Prostate gland (tissue), 2 donors: Measurements from ENCODE around the gene POLR2H. TPM values are rescaled to one million over a fixed set of nuclear protein-coding genes. Genes with fewer than 3 reads are reported as not detected.

Source experiments
- DNase-seq: peaks from one replicate; pipeline ENCODE4 v3.0.0-alpha.2; 2019; ENCODE audit warnings: low spot score
- H3K27ac ChIP-seq, 2 donors: fragments of 200-600 bp; sonication (generic); 2 replicates each; pipeline ENCODE4 v1.5.1; 2017 to 2019
- H3K27me3 ChIP-seq: fragments of 200-600 bp; sonication (generic); replicated peaks from 2 replicates; pipeline ENCODE4 v1.5.1; 2019; ENCODE audit not compliant: insufficient read depth
- H3K36me3 ChIP-seq, 2 donors: fragments of 200-600 bp; sonication (generic); 1 replicate in 1 of 2; 2 replicates in 1 of 2; pipeline versions ENCODE4 v1.5.1 to v1.8.1; 2017 to 2019
- H3K4me1 ChIP-seq: fragments of 200-600 bp; sonication (generic); replicated peaks from 2 replicates; pipeline ENCODE4 v1.5.1; 2019
- H3K4me3 ChIP-seq, 2 donors: fragments of 200-600 bp; sonication (generic); 2 replicates each; pipeline ENCODE4 v1.5.1; 2017 to 2019
- H3K9me3 ChIP-seq: fragments of 200-600 bp; sonication (generic); 2 replicates; pipeline ENCODE4 v1.5.1; 2017
- CTCF ChIP-seq, 4 experiments: fragments of 200-600 bp in 2 of 4; fragments of 450-650 bp in 2 of 4; sonication (generic) in 2 of 4; IDR thresholded peaks; 1 replicate in 3 of 4; 2 replicates in 1 of 4; pipeline ENCODE4 v1.5.1; 2016 to 2019; ENCODE audit warnings: antibody characterized with exemption in 4 of 4, mild to moderate bottlenecking in 2 of 4, moderate library complexity in 2 of 4
- POLR2A ChIP-seq: fragments of 450-650 bp; IDR thresholded peaks from one replicate; pipeline ENCODE4 v1.6.1; 2016; ENCODE audit warnings: antibody characterized with exemption, mild to moderate bottlenecking
- POLR2AphosphoS5 ChIP-seq: sonication (generic); formaldehyde crosslinking; IDR thresholded peaks from one replicate; pipeline ENCODE4 v1.6.1; 2017; ENCODE audit warnings: antibody characterized with exemption
- WGBS: methylation state at CpG from one replicate; pipeline ENCODE4 v1.1.5; 2018; 5-methylcytosine and 5-hydroxymethylcytosine counted together
- intact Hi-C: fragments of 100-400 bp; cut with DNase I; formaldehyde crosslinking; loops from one replicate; pipeline ENCODE4 v1.14.2; 2022
- total RNA-seq, 2 donors: library from RNA; depleted of rRNA; stranded (reverse); fragments of >200 nt; gene quantifications; one replicate each; pipeline ENCODE4 v1.1.0, GENCODE V29; 2016

The POLR2H gene
- total RNA-seq, 2 donors from 2014 or later, result 62.7 to 89.2 TPM

DNA sequence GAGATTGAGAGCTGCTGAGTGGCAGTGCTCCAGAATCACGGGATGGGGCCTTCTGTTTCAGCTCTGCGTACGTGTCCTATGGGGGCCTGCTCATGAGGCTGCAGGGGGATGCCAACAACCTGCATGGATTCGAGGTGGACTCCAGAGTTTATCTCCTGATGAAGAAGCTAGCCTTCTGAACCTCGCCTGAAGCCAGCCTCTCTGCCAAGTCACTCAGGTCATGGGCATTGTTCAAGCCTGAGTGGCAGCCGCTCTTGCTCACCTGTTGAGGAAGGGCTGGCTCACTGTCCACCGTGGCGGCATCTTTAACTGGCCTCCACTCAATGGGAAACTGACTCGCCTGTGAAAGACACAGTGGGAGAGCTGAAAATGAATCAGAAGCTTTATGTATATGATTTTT lies 6.6 kb downstream of the POLR2H start:
- H3K27me3 ChIP-seq, result no peaks in the 10 kb centered on the region
- no peak overlapping the region for H3K4me3 ChIP-seq
- 85% methylated on average over 9 of the region's 9 CpGs for WGBS
- H3K9me3 ChIP-seq, result no peaks in the 10 kb centered on the region
- TF ChIP-seq POLR2AphosphoS5, result no peak
- no peak for TF ChIP-seq CTCF (IDR thresholded peaks at IDR 0.05)
- TF ChIP-seq POLR2A, result no peak
- H3K27ac ChIP-seq, result no peak overlapping the region
- DNase-seq, result no peak
- H3K36me3 ChIP-seq, result no peaks in the 10 kb centered on the region
- intact Hi-C loops, result no loop called here
- peaks cover 9% of the 10 kb centered on the region for H3K4me1 ChIP-seq

- 62% methylated on average over 3 of the region's 3 CpGs for WGBS
- Histone ChIP-seq H3K27ac (no peak overlapping the region), H3K36me3 (no peaks in the 10 kb centered on the region), H3K27me3 (no peaks in the 10 kb centered on the region), H3K9me3 (no peaks in the 10 kb centered on the region), H3K4me1 (peaks cover 9% of the 10 kb centered on the region), H3K4me3 (no peak overlapping the region)
- DNase-seq, result no peak
- intact Hi-C loops, result no loop called here
- no peak for TF ChIP-seq POLR2AphosphoS5
- no peak for TF ChIP-seq CTCF (IDR thresholded peaks at IDR 0.05)
- no peak for TF ChIP-seq POLR2A
These were observed 7.2 kb downstream of the POLR2H start for GRCh38 chr3:184368586-184369183.

DNA sequence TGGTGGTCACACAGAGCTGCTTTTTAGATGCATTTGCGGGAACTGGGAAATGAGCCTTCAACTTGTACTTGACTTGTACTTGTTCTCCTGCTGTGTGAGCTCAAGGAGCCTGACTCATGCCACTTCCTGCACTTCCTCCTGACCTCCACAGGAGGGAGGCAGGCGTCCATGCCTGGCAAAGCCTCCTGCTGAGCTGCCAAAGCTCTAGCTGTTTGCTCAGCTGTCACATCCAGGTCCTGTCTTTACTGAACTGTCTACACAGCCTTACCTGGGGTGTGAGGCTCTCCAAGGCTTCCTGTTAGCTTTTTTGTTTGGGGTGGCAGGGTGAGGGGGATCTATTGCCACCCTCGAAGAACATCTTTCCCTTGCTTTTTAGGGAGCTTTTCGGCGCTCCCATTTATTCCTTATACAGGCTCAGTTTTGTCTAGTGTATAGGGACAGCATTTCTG lies 10.1 kb downstream of the POLR2H start:
- DNase-seq, result peak; percentile 88

DNA sequence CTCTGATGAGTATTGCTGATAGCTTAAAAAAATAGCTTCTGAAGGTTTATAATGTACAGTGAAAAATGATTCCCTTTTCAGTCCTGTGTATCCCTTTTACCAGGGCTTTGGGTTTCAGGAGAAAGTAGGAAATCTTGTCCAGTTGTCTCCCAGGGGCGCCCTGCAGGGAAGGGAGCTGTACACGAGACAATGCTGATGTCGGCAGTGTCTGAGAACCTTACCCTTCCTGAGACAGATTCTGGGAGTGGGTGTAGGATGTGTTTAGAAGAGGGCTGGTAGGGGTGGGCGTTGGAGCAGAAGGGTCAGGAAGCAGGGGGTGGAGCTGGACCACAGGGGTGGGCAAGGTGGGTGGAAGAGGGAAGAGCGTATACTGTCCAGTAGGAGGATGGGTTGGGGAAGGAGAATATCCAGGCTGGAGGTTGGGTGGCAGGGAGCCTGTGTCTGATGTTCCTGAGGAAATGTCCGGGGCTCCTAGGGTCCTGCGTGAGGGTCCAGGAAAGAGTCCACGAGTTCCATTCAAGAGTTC lies 10.8 kb downstream of the POLR2H start:
- H3K36me3 ChIP-seq, result no peaks in the 10 kb centered on the region
- no peaks in the 10 kb centered on the region for H3K27me3 ChIP-seq
- H3K9me3 ChIP-seq, result no peaks in the 10 kb centered on the region
- no peak overlapping the region for H3K4me3 ChIP-seq
- WGBS, result 67% methylated on average over 8 of the region's 8 CpGs
- H3K4me1 ChIP-seq, result peaks cover 6% of the 10 kb centered on the region
- intact Hi-C loops, result loop anchor here (5.0 kb wide), 1 partner anchor 170 kb away; no protein-coding TSS in a partner anchor
- H3K27ac ChIP-seq, result no peak overlapping the region
- DNase-seq, result no peak
- no peak for TF ChIP-seq CTCF (IDR thresholded peaks at IDR 0.05)
- no peak for TF ChIP-seq POLR2A
- no peak for TF ChIP-seq POLR2AphosphoS5

More for the DNA sequence above, 10.1 kb downstream of the POLR2H start:
- 38% methylated on average over 5 of the region's 5 CpGs for WGBS
- H3K9me3 ChIP-seq, result no peaks in the 10 kb centered on the region
- no peaks in the 10 kb centered on the region for H3K27me3 ChIP-seq
- no peak overlapping the region for H3K27ac ChIP-seq
- H3K36me3 ChIP-seq, result no peaks in the 10 kb centered on the region
- peak; percentile 67 to 97 (median 92) for TF ChIP-seq CTCF (IDR thresholded peaks at IDR 0.05)
- TF ChIP-seq POLR2A, result no peak
- TF ChIP-seq POLR2AphosphoS5, result peak; percentile 91
- H3K4me1 ChIP-seq, result peaks cover 6% of the 10 kb centered on the region
- intact Hi-C loops, result loop anchor here (5.0 kb wide), 1 partner anchor 171 kb away; no protein-coding TSS in a partner anchor
- no peak overlapping the region for H3K4me3 ChIP-seq

DNA sequence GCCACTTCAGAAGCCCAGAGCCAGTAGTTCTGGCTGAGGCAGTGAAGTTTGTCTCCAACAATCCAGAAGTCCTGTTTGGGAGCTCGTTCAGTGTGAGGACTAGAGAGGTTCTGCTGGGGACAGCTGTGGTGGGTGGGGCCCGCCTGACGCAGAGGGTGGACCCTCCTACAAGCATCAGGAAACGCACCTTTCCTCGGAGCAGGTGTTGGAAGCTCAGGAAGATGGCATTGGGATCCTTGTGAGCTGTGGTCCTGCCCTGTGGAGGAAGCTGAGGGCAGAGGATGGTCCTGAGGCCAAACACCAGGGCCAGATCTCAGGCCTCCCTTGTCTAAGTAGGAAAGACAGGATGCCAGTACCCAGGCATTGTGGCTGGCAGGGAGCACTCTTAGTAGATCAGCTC lies 11.4 kb downstream of the POLR2H start:
- no peak for DNase-seq
- H3K36me3 ChIP-seq, result no peaks in the 10 kb centered on the region
- WGBS, result 74% methylated on average over 5 of the region's 5 CpGs
- H3K27ac ChIP-seq, result no peak overlapping the region
- intact Hi-C loops, result loop anchor here (5.0 kb wide), 1 partner anchor 169 kb away; no protein-coding TSS in a partner anchor
- no peak overlapping the region for H3K4me3 ChIP-seq
- no peaks in the 10 kb centered on the region for H3K9me3 ChIP-seq
- no peaks in the 10 kb centered on the region for H3K27me3 ChIP-seq
- H3K4me1 ChIP-seq, result peaks cover 6% of the 10 kb centered on the region
- TF ChIP-seq POLR2A (no peak), POLR2AphosphoS5 (no peak), CTCF (IDR thresholded peaks at IDR 0.05) (no peak)
